HG03469 (cell line): Measurements from ENCODE around the gene TBX21.

Experiments used
- ATAC-seq: cut with Tn5 transposase; IDR thresholded peaks from one replicate; pipeline ENCODE4 v1.9.1; 2021; ENCODE audit warnings: mild to moderate bottlenecking, moderate library complexity, moderate number of reproducible peaks; ENCODE audit not compliant: unreplicated experiment

TBX21 gene

DNA sequence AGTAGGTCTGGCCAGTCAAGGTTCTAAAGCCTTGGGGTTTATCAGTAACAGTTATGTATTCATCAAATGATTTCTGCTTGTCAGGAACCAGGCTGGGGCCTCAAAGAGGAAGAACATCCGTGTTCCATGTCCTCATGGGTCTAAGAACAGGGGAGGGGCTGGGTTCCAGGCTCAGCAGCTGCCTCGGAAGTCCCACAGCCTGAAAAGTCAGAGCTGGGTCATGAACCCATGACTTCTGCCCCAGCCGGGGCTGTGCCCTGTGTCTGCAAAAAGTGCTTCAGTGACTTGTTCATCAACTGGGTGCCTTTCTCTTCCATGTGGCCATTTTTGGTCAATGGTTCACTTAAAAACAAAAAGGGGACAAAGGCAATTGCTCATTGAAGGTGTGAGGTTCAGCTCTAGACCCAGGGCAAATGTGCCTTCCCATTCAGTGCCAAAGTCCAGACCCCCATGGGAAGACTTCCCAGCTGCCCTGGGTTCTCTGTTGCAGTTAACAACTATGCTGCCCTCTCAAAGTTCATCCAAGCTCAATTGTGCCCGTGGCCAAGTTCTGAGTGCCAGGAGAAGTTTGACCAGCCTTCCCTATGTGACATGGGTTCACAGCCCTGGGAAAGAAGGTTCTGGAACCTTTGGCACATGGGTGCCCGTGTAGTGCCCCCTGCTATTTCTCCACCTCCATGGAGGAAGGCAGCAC is 20.6 kb upstream of the TBX21 start:
- no peak for ATAC-seq

- ATAC-seq: no peak
These were observed 18.9 kb upstream of the TBX21 start for GRCh38 chr17:47713980-47714700.

GRCh38 chr17:47714773-47715396 is 18.2 kb upstream of the TBX21 start:
- ATAC-seq: no peak

DNA sequence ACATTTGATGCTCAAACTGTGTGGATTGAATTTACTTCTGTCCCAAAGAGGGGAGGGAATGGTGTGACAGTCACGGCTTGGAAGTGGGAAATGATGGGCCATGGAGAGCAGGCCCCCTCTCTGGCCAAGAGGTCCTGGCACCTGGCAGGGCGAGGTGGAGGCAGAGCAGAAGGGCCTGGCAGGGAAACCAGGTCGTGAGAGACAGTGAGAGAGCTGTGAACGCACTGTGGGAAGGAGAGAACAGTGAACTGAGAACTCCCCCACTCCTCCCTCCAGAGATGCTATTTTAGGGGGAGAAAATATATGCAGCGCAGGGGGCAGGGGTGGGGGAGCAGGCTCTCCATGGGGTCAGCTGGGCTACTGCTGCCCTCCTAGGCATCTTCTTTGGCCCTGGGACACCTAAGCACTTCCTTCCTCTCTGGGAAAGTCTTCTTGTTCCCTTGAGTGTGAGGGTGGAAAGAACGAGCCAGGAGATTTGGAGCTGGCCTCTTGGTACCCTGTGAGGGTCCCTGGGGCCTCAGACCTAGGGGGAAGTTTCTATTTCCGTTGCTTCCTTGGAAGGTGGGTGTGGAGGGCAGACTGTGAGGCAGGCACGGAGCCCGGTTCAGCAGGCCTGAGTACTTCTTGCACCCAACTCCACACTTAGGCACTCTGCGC is 17.2 kb upstream of the TBX21 start:
- no peak for ATAC-seq

DNA sequence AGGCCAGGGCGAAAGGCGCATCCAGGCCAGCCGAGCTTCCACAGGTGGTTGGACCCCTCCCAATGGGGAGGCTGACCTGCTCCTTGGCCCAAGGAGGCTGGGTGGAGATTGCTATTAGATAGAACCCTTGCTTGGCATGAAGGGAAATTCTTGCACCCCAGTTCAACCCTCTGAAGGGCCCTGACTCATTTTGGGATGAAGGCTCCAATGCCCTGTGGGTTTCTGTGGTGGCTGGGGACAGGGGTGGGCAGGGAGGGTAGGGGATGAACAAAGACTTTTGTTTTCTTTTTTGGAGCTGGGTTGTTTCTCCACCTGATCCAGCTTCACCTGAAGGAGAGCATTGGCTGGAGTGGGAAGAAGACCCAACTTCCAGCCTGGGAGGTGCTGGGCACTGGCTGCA is 16.7 kb upstream of the TBX21 start:
- ATAC-seq: no peak

DNA sequence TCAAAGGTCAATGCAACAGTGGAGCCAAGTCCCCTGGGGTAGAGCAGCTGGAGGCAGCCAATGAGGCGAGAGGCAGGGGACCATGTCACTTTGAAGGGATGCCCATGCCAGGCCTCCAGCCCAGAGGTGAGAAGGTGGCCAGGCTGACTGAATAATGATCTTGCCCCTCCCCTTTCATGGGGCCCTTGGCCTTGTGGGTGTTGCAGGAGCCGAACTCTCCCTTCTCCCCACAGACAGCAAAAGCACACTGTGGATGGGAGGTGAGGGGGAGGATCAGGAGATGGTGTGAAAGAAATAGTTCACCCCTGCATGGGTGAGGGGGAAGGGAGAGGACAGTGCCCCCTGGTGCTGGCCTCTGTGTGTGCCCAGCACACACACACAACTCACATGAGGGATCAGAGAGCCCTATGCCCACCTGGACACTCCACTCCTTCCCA is 15.8 kb upstream of the TBX21 start:
- ATAC-seq: no peak

DNA sequence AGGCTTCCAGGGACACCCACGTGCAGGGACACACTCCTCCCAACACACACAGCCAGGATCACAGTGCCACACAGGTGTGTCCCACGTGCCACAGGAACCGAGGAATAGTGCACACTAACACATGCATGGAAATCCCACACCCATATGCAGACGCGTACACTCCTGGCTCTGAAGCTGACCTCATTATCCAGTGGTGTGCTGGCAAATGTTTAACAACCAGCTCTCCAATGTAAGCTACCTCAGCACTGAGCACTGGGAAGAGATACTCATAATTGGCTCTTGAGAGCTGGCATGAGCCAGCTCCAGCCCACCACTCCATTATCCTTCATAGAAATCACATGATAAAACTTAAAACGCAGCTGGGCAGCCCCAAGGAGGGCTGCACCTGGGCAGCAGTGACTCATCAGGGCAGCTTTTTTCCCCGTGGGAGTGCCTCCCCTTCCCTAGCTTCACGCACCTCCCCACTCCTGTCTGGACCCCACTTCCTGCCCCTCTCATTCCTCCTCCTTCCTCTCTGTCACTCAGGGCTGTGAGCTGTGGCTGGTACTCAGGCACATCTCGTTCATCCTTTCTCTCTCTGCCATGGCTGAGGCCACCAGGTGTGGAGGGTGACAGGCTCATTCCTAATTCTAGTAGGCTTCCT is 14.9 kb upstream of the TBX21 start:
- ATAC-seq: no peak

- ATAC-seq: no peak
These were observed 14.2 kb upstream of the TBX21 start for GRCh38 chr17:47718634-47719405.

- ATAC-seq: no peak
These were observed 13.5 kb upstream of the TBX21 start for GRCh38 chr17:47719411-47720152.

DNA sequence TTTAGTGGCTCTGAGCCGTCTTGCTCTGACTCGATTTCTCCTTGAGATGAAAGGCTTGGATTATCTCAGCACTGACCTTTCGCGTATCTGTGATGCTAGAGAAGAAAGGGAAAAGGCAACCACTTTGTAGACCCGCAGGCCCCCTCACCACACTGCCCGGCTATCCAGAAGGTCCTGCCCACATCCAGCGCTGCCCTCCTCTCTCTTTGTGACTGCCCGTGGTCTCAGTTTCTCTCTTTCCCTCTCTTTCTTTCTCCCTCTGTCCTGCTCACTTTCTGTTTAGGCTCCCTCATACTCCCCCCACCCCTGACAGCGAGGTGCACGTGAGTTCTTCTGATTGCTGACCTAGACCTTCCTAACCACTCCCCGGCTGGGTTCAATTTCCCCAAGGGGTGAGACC is 12.8 kb upstream of the TBX21 start:
- no peak for ATAC-seq

GRCh38 chr17:47720754-47721533 is 12.1 kb upstream of the TBX21 start:
- no peak for ATAC-seq

DNA sequence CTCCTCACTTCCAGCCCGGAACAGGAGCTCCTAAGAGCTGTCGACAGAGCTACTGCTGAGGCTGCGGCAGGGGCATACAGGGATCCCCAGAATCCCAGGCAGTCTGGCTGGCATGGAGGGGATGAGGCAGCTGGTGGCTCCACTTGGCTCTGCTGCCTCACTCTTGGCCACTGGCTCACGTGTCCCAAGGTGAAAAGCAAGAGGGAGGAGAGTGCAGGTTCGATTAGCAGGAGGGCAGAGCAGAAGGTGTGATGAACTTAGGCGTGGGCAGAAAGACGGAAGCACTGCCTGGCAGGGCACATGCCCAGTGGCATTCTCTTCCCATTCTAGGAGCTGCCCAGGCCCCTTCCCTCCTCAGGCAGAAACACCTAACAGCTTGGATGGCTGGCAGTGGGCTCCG is 11.3 kb upstream of the TBX21 start:
- no peak for ATAC-seq

- ATAC-seq: no peak
These were observed 8.3 kb upstream of the TBX21 start for GRCh38 chr17:47724705-47725104.

DNA sequence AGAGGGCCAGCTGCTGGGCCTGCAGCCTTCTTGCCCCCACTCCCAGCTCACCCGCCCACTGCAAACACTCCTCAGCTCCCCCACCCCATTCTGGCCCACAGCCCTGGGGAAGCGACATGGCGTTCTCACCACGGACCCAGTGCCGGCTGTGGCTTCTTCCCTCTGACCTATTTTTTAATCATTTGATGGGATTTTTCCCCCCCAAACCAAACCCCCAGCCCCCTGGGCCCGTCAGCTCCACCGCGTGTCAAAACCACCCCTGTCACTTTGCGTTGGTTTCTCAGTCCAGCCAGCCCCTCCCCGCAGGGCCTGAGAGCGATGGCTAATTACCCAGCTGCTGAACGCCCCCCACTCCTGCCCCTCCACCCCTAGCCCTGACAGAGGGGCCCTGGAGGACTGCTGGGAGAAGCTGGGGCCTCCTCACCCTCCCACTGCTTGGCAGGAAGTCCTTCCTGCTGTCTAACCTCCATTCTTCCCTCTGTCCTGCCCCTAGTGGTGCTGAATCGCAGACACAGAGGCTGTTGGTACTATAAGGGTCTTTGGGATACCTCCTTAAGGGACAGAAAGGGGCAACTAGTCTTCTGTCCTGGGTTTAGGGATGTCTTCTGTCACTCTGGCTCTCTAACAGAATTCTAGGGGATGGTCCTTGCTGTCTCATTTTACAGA is 7.5 kb upstream of the TBX21 start:
- no peak for ATAC-seq

DNA sequence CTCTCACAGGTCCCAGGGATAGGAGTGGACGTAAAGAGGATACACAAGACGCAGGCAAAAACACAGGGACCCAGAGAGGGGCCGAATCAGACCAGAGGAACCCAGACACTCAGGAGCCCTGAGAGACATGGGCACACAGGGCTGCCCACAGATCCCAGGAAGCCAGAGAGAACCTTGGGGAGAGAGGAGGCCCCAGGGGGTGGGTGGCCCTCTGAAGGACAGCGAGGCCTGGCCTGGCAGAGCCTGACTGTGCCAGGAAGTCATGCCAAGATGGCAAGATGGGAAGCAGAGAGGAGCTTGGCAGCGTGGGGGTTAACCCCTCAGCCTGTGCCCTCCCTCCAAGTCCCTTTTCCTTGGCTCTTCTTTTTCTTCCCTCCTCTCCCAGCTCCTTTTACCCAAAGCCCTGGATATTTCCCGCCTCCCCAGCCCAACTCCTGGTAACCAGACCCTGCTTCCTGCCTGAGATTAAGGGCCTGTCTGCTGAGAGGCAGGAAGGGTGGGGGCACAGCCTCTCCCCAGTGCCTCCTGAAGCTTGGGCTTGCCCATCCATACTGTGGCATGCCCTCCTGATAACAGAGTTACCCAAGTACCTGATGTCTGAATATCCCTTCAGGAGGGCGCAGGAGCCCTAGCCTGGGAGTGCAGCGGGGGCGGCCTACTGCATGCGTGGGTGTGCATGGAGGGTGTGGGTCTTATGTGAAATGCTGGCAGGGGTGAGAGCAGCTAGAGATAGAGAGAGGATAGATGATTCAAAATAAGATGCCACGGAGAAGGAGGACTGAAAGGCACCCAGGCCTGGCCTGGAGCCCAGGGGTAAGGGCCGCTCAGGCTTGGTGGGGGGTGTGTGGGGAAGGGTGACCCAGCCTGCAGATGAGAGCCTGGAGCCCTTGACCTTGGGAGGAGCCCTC is 6.0 kb upstream of the TBX21 start:
- ATAC-seq: no peak

- no peak for ATAC-seq
These were observed 5.4 kb upstream of the TBX21 start for GRCh38 chr17:47727704-47728036.

DNA sequence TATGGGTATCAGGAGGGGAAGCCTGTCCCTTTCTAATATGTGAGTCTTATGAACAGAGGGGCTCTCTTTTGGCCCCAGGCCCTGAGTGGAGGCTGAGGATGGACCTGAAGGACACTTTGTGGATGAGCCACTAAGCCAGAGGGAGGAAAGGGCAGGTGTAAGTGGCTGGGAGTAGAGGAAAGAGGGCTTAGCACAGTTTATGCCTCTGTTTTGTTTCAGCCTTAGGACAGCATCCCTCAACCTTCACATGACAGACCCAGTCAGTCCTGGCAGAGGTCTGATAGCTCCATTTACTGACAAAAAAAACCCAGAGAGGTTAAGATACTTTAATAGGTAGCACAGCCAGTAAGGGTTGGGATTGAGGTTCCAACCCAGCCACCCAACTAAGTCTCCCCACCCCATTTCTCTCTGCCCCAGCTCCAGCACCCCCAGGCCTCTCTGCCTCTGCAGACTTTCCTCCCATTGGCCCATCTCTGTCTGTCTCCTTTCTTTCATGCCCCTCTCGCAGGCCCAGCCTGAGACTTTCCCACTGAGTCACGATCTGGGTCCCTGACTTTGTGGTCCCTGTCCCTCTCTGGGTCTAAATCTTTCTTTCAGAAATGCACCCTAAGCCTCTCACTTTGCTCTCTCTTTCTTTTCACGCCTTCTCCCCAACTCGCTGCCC is 4.7 kb upstream of the TBX21 start:
- no peak for ATAC-seq
